HG02840 (cell line): ENCODE data around the gene DNAJC11.
"Not testable (repeated sequence)": the region's sequence is repeated elsewhere in the genome, so short reads cannot be mapped to it uniquely, and the experiment has no call there.

Experiments used
- ATAC-seq: cut with Tn5 transposase; IDR thresholded peaks from one replicate; pipeline ENCODE4 v1.9.1; 2021; ENCODE audit warnings: mild to moderate bottlenecking, moderate library complexity, moderate number of reproducible peaks; ENCODE audit not compliant: unreplicated experiment, low FRiP score

Gene DNAJC11

DNA sequence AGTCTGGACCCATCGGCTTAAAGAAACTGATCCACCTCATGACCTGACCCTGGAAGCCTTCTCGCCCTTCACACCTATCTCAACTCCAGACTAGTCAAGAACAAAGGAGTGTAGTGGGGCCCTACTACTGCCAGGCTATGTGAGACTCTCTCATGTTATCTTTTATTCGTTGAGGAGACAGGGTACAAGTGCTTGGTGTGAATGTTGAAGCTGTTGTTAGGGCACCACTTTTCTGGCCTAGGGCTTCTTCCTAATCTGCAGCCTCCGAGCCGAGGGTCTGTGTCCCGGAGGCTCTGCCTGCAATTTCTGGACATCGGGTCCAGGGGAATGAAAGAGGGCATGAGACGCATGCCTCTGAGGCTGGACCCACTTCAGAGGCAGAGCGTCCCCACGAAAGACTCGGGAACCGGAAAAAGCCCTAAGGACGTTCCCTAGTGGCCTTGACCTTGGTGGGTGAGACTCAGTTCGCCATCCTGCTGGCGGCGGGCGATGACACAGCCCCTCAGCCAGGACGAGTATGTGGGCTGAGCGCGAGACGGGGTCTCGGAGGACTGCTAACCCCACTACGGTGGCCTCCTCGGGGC is 671 bp downstream of the DNAJC11 start:
- ATAC-seq: no peak

DNA sequence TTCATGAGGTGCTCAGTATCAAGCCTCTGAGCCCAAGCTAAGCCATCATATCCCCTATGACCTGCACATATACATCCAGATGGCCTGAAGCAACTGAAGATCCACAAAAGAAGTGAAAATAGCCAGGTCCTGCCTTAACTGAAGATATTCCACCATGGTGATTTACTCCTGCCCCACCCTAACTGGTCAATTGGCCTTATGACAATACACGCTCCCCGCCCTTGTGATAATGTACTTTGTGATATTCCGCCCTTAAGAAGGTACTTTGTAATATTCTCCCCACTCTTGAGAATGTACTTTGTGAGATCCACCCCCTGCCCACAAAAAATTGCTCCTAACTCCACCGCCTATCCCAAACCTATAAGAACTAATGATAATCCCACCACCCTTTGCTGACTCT is 1.7 kb downstream of the DNAJC11 start:
- not testable (repeated sequence) for ATAC-seq

DNA sequence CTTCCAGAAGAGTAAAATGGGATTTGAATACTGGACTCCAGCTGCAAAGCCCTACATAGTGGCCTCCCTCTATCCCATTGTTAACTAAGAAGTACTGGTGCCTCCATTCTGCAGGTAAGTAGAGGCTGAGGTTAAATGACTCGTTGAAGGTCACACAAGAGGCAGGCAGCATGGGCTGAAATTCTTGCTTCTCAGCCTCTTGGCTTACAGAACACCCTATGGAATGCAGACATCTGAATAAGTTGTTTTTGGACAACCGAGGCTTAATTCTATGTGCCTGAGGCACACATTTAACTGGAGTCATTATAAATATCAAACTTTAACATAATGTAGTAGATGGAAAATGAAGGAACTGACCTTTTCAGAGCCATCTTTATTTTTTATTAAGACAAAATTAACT is 5.7 kb downstream of the DNAJC11 start:
- no peak for ATAC-seq

DNA sequence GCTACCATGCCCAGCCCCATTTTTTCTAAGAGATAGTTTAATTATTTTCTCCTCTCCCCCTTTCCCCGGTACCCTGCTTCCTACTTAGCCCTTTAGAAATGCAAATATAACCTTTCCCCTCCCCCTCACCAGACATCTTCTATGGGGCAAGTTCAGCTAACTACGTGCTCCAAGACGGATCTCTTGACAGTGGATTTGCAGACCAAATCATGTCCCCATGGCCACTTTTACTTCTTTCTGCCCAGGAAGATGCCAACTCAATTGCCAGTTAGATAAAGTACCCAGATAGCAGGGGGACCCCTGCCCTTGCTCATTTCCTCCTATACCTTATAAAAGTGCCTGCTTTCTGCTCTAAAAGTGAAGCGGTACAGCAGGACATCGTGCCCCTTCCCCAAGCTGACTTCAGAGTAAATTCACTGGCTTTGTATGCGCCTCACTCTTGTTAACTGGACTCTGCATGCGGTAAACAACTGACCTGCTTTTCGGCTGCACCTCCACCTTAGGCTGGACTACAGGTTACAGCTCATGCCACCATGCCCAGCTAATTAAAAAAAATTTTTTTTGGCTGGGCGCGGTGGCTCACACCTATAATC is 7.4 kb downstream of the DNAJC11 start:
- ATAC-seq: no peak

DNA sequence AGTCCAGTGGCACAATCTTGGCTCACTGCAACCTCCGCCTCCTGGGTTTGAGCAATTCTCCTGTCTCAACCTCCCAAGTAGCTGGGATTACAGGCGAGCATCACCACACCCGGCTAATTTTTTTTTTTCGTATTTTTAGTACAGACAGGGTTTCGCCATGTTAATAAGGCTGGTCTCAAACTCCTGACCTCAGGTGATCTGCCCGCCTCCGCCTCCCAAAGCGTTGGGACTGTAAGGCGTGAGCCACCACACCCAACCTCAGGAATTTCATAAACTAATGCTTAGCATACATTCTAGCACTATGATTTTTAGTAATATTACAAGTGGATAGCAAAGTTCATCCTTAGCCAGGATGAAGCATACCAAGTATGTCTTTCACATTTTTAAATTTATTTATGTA is 8.7 kb downstream of the DNAJC11 start:
- no peak for ATAC-seq

DNA sequence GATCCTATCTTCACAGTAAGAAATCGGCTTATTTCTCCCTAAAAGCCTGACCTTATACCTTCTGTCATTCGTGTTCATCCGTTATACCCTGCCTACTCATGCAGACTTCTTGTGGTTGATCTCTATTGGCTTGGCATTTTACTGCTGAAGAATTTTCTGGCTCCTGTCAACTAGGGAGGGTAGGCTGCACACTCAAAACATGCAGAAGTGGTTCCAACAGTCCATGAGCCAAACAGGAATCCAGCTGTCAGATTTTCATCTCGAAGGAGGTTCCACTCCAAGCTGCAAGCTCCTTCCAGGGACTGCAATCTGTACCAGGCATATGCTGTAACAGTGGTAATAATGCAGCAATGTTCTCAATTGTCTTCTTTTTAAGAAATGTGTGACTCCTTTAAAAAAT is 10.1 kb downstream of the DNAJC11 start:
- ATAC-seq: no peak

DNA sequence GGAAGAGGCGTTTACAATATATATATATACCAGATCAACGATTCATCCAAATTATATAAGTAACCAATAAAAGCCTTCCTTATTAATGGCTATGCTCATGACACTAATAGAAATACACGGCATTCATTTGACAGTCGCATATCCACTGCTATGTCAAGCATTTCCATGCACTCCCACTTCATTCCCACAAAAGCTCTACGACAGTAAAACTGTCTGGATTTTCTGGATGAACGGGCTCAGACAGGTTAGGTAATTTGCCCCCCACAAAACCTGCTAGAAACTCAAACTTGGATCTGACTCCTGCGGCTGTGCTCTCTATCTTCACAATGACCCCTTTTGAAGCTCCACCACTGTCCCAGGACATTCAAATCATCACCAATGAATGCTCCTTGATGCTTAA is 11.4 kb downstream of the DNAJC11 start:
- ATAC-seq: no peak

DNA sequence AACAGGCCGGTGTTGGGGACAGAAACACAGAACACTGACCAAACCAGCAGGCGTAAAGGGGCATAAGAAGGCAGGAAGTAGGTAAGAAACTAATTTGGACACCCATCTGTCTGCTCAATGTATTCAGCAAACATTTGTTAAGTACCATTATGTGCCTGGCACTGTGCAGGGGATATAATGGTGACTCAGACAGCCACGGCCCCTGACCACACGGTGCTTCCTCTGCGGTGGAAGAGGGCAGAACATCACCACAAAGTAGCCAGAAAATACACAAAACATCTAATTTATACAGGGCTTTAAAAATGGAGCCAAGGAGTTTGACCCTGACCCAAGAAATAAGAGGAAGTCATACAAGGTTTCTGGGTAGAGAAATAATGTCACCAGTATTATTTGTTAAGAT is 12.9 kb downstream of the DNAJC11 start:
- ATAC-seq: no peak

DNA sequence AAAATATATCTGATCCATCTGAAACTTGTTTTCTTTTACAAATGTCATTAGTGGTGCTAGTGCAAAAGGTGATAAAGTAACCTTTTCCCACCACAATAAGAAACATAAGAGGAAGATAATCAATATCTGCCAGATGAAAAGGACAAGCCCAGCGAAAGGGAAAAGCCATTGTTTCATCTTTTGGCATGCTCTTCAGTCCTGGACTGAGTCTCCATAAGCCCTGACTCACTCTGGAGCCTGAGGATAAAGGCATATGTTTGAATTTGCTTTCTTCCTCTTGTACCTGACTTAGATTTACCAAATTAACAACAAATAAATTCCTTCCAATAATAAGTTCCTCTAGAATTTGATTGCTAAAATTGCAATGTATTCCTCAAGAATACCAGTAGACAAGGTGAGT is 13.6 kb downstream of the DNAJC11 start:
- no peak for ATAC-seq

DNA sequence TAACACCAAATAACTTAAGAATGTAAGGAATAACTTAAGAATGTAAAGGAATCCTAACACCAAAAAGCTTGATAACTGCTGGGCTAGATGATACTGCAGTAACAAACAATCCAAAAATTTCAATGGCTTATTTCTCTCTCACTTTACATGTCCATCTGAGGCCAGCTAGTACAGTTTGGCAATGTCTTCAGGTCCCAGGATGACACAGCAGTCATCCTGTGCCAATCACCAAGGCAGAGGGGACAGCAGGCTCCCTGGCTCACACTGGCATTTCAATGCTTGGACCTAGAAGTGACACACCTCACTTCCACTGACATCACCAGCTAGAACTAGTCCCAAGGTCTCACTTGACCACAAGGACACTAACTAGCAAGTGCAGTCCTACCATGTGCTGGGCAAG is 15.3 kb downstream of the DNAJC11 start:
- no peak for ATAC-seq

DNA sequence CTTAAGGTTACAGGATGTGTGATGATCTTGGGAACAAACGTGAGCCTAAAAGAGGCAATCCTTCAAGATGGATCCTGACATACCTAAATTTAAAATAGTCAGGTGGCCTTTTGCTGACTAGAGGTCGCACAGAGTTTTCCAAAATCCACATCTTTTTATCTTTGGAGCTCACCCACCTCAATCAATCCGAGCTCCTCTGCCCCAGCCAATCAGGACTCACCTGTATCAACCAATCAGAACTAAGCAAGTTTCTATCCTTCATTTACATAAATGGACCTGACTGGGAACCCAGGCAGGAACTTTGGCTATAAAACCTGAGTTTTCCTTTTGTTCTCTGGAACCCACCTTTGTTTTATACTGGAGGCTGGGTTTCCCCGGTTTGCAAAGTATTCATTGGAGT is 16.2 kb downstream of the DNAJC11 start:
- ATAC-seq: no peak

DNA sequence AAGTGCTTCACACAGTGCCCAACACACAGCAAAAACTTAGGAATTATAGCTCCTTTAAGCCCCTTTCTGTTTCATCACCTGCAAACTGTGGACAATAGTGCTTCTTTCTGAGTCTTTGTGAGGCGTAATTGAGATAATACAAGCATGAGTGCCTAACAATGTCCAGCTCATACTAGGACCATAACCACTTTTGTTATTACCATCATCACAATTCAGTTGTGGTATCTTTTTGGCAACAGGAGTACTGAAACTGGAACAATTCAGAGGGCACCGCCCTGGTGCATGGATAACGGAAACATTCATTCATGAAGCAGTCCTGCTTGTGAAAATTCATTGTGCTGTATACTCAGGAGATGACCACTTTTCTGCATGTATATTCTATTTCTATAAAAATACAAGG is 18.2 kb downstream of the DNAJC11 start:
- no peak for ATAC-seq

DNA sequence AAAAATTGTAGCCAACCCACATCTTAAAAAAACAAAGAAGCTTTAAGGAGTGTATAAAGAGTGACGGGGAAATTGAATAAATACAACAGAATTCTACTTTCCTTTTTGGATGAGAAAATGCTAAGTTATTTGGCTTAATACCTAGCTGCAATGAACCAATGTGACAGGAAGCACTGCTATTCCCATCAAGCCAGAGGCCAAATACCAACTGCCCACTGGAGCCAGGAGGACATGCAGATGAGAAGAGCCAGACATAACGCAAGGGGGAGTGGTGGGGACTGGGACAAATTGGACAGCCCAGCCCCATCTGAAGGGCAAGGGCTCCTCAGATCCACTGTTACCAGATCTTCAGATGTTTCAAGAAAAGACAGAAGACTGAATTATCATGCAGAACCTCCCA is 25.7 kb downstream of the DNAJC11 start:
- no peak for ATAC-seq

DNA sequence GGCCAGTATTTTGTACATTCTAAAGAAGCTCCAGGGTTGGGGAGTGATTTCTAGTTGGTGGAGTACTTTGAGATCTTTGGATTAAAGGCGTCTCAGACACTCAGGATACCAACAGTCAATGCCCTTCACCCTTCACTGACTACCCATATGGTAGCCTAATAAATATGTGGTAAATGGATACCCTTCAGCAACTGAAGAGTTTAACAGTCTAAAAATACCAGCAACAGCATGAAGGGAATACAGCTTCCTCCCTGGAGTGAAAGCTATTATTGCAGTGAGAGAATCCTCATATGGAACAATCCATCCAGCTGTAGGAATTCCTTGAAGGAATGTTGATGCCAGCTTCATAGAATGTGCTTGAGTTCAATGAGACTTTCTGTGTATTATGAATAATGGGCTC is 26.8 kb downstream of the DNAJC11 start:
- no peak for ATAC-seq

DNA sequence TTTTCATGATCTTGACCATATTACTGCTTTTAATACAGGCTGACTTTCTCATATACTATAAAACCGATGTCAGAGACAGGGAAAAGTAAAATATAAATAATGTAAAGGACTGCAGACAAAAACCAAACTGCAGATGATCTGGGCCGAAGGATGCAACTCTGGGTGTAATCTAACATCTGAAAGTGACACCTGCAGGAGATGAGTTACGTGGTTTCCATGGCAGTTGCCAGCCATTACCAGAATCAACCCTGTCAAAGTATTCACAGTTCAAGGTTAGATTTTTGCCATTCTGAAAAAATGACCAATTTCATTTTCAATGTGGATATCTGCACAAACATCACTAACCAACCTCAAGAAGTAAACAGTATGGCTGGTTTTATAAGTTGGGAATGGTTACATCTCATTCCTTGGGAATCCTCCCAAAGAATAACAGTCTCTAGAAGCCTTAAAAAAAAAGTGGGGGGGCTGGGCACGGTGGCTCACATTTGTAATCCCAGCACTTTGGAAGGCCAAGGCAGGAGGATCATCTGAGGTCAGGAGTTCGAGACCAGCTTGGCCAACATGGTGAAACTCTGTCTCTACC is 27.7 kb downstream of the DNAJC11 start:
- ATAC-seq: no peak

DNA sequence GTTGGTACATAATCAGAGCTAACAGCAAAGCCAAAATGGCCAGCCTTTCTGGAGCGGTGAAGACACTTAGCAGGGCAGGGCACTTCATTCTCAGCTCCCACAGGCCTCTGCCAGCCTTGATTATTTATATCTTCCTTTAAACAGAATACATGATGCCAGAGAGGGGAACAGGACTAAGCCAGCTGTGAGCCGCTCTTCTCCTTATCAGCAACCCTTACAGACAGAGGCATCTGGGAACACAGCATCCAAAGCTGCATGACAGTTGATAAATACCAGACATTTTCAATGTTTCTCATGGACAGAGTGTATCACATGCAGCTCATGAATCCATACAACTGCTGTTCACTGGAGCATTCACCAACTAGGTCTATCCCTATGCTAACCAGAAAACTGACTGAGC is 29.1 kb downstream of the DNAJC11 start:
- ATAC-seq: no peak

DNA sequence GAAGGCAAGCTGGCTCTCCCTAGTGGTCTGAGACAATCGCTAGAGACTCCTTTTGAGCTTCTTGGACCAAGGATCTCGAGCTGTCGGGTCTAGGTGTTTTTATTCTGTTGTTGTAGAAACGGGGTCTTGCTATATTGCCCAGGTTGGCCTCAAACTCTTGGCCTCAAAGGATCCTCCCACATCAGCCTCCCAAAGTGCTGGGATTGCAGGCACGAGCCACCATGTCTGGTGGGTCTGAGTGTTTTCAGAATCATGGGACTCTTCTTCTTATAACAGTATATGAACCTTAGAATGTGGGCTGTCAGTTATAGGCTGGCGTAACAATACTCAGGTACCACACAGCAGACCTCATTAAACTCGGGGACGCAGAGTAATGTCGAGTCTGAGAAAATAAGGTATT is 33.1 kb downstream of the DNAJC11 start:
- ATAC-seq: no peak

DNA sequence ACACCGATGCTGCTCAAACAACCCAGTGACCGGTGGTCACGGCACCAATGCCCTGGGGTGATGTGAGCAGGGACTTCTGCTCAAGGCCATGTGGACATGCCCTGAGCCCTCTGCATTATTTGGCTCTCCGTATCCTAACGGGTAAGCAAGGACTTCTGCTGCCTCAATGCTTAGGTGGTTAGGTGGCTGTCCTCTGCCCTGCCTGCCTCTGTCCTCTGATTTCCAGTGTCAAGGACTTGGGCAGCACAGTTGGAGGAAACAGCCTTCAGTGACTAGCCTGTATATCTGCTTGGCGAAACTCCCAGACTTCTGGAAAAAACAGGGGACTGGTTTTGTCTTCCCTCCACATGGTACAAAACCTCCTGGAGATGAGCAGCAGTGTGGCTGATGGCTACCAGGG is 34.5 kb downstream of the DNAJC11 start:
- no peak for ATAC-seq

DNA sequence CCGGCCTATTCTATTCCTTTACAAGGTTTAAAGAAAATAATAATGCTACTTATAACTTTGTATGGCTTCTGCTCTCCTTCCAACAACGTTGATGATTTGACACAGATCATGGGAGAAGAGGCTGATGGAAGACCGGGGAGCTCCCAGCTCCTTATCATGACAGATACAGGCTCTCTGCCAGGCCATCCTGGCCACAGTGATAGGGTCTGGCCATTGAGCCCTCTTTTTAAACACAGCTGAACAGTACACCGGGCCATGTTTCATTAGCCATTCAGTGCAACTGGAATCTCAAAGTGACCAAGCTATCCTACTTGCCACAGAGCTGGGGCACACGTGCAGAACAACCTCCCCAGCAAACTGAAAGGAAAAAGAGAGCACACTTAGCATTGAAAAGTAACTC is 34.9 kb downstream of the DNAJC11 start:
- ATAC-seq: no peak

DNA sequence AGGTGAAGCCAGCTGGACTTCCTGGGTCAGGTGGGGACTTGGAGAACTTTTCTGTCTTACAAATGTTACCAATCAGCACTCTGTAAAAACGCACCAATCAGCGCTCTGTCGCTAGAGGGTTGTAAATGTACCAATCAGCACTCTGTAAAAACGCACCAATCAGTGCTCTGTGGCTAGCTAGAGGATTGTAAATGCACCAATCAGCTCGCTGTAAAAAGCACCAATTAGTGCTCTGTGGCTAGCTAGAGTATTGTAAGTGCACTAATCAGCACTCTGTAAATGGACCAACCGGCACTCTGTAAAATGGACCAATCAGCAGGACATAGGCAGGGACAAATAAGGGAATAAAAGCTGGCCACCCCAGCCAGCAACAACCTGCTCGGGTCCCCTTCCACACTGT is 39.1 kb downstream of the DNAJC11 start:
- not testable (repeated sequence) for ATAC-seq

DNA sequence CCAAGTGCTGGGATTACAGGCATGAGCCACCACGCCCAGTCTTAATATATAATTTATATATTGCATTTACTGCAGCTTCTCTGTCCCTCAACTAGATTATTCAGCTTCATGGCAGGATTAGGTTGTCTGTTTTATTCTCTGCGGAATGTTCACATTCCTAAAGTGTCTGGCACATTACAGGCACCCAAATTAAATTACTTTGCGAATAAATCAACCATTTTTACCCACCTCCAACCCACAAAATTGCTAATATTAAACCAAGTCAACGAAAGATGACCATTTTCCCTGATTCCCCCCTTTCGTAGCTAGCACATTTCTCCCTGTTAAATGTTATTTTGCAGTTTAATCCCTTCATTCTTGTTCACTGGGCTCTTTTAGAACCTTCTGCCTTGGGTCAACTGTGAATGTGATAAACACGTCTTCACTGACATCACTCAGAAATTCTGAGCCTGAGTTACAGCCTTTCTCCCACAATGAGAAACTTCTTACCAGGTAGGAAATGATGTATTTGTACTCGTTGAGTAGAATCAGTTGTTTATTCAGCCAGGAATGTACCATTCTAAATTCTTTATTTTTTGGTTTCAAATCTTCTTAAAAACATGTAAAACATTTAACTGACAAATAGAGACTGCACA is 41.1 kb downstream of the DNAJC11 start:
- no peak for ATAC-seq
